K562 (cell line): ENCODE measurements around the gene RNF112. TPM values are rescaled to one million over a fixed set of nuclear protein-coding genes. Genes with fewer than 3 reads are reported as not detected.

Experiments used
- ATF7 ChIP-seq: fragments of 450-650 bp; IDR thresholded peaks from 2 replicates; pipeline ENCODE4 v1.7.1; 2014; ENCODE audit warnings: mild to moderate bottlenecking, moderate library complexity
- BRD4 ChIP-seq: fragments of 200-600 bp; sonication (generic); IDR thresholded peaks from 2 replicates; pipeline ENCODE4 v1.6.1; 2017; ENCODE audit warnings: inconsistent platforms
- CHCHD3 ChIP-seq: fragments of 250-450 bp; sonication (Bioruptor Pico); IDR thresholded peaks from 2 replicates; pipeline ENCODE4 v2.1.2; 2022; ENCODE audit warnings: mild to moderate bottlenecking
- CREM ChIP-seq: IDR thresholded peaks from 2 replicates; pipeline ENCODE4 v1.6.1; 2014; ENCODE audit warnings: antibody characterized with exemption, low read depth
- DNMT1 ChIP-seq: fragments of 450-650 bp; IDR thresholded peaks from 2 replicates; pipeline ENCODE4 v1.6.1; 2016; ENCODE audit warnings: antibody characterized with exemption, mild to moderate bottlenecking
- EGR1 ChIP-seq: fragments of 450-650 bp; conservative IDR thresholded peaks from 2 replicates; pipeline ENCODE4 v1.6.1; 2017; ENCODE audit warnings: mild to moderate bottlenecking
- FOS ChIP-seq: IDR thresholded peaks from 3 replicates; pipeline ENCODE4 v1.6.1; 2011; ENCODE audit not compliant: insufficient read length; ENCODE audit errors: extremely low read depth
- FOXJ3 ChIP-seq: sonication (generic); formaldehyde crosslinking; IDR thresholded peaks from 2 replicates; pipeline ENCODE4 v1.4.0; 2020; ENCODE audit warnings: mild to moderate bottlenecking, missing genetic modification reagents
- HNRNPK ChIP-seq: fragments of 200-400 bp; formaldehyde crosslinking; IDR thresholded peaks from one replicate; pipeline ENCODE4 v1.6.1; 2018; ENCODE audit warnings: mild to moderate bottlenecking, low read depth, low read length; ENCODE audit not compliant: poor library complexity, severe bottlenecking
- LEF1 ChIP-seq: fragments of 450-650 bp; IDR thresholded peaks from 2 replicates; pipeline ENCODE4 v1.6.1; 2016; ENCODE audit warnings: mild to moderate bottlenecking
- MTA1 ChIP-seq: fragments of 450-650 bp; IDR thresholded peaks from 2 replicates; pipeline ENCODE4 v1.6.1; 2017; ENCODE audit warnings: borderline replicate concordance
- NONO ChIP-seq, 2 experiments: fragments of 200-400 bp in 1 of 2; fragments of 450-650 bp in 1 of 2; formaldehyde crosslinking in 1 of 2; IDR thresholded peaks; 2 replicates each; pipeline ENCODE4 v1.6.1; 2017; ENCODE audit warnings: low read depth in 2 of 2, mild to moderate bottlenecking in 2 of 2, moderate library complexity in 2 of 2, low read length in 1 of 2
- PHB ChIP-seq: fragments of 250-450 bp; sonication (Bioruptor Pico); IDR thresholded peaks from 2 replicates; pipeline ENCODE4 v1.5.0; 2021
- PHF8 ChIP-seq: fragments of 200-600 bp; sonication (generic); IDR thresholded peaks from 2 replicates; pipeline ENCODE4 v1.6.1; 2012; ENCODE audit warnings: mixed run types, mild to moderate bottlenecking, inconsistent platforms, low read length, moderate library complexity, borderline replicate concordance
- RBM22 ChIP-seq: fragments of 200-400 bp; formaldehyde crosslinking; IDR thresholded peaks from 2 replicates; pipeline ENCODE4 v1.6.1; 2018; ENCODE audit warnings: low read length, low read depth; ENCODE audit not compliant: poor library complexity, severe bottlenecking
- RUNX1 ChIP-seq: sonication (generic); IDR thresholded peaks from 2 replicates; pipeline ENCODE4 v1.6.1; 2016; ENCODE audit warnings: antibody characterized with exemption, low read depth
- SAP30 ChIP-seq: fragments of 200-600 bp; sonication (generic); IDR thresholded peaks from 2 replicates; pipeline ENCODE4 v1.6.1; 2012; ENCODE audit warnings: borderline replicate concordance, low read depth, mild to moderate bottlenecking, moderate library complexity, low read length, control low read depth, inconsistent platforms; ENCODE audit not compliant: insufficient read depth, poor library complexity, severe bottlenecking
- SIX5 ChIP-seq, 2 experiments: IDR thresholded peaks; 2 replicates each; pipeline ENCODE4 v1.6.1; 2011; ENCODE audit warnings: low read length in 2 of 2, borderline replicate concordance in 1 of 2, low read depth in 1 of 2, mild to moderate bottlenecking in 1 of 2, moderate library complexity in 1 of 2; ENCODE audit not compliant: insufficient read depth in 1 of 2
- TBP ChIP-seq: optimal IDR thresholded peaks from 2 replicates; pipeline ENCODE3; 2011; ENCODE audit warnings: low read depth, low read length, improper control_type of control experiment
- THRAP3 ChIP-seq: fragments of 450-650 bp; IDR thresholded peaks from 2 replicates; pipeline ENCODE4 v1.6.1; 2016; ENCODE audit warnings: mild to moderate bottlenecking, inconsistent platforms, borderline replicate concordance
- TOE1 ChIP-seq, 2 experiments: fragments of 450-650 bp in 1 of 2; sonication (generic) in 1 of 2; formaldehyde crosslinking in 1 of 2; IDR thresholded peaks; 2 replicates each; pipeline versions ENCODE4 v1.7.1 to v1.8.0; 2016 to 2022; ENCODE audit warnings: borderline replicate concordance in 2 of 2, mild to moderate bottlenecking in 2 of 2, antibody characterized with exemption in 1 of 2, inconsistent platforms in 1 of 2, low read depth in 1 of 2, missing genetic modification reagents in 1 of 2, moderate library complexity in 1 of 2
- ZBTB7A ChIP-seq: IDR thresholded peaks from 2 replicates; pipeline ENCODE4 v1.6.1; 2011; ENCODE audit warnings: low read depth, mild to moderate bottlenecking, low read length, moderate library complexity, borderline replicate concordance; ENCODE audit not compliant: control insufficient read depth
- ZNF316 ChIP-seq: fragments of 450-650 bp; IDR thresholded peaks from 2 replicates; pipeline ENCODE4 v1.6.1; 2016
- ZNF79 ChIP-seq: fragments of 250-450 bp; sonication (Bioruptor Pico); IDR thresholded peaks from 2 replicates; pipeline ENCODE4 v1.4.0; 2020; ENCODE audit warnings: low read depth, mild to moderate bottlenecking, moderate library complexity
- polyA plus RNA-seq, 8 experiments: library from polyadenylated mRNA; depleted of rRNA in 4 of 8; stranded (reverse) in 5 of 8; unstranded in 3 of 8; fragments of >200 nt; fragmentation: Nextera tagmentation in 2 of 8; fragmentation: Illumina TruSeq in 1 of 8; extraction: Ambion mirVana in 2 of 8; extraction: Trizol in 1 of 8; gene quantifications; 2 replicates each; pipeline versions ENCODE4 v1.2.1 to v1.2.3, GENCODE V29; 2011 to 2014; ENCODE audit warnings: inconsistent platforms in 1 of 8, missing spikeins in 1 of 8
- total RNA-seq, 7 experiments: library from RNA; depleted of rRNA in 6 of 7; stranded (reverse); fragments of >200 nt in 6 of 7; fragmentation: Illumina TruSeq in 2 of 7; extraction: Trizol in 2 of 7; gene quantifications; 2 replicates each; pipeline versions ENCODE4 v1.2.1 to v1.2.3, GENCODE V29; 2011 to 2021; ENCODE audit warnings: low replicate concordance in 1 of 7
- TF ChIP-seq, protein P1 (sequence below): fragments of 250-450 bp; sonication (Bioruptor Pico); IDR thresholded peaks from 2 replicates; pipeline ENCODE4 v1.5.0; 2020; ENCODE audit warnings: mild to moderate bottlenecking, borderline replicate concordance
- TF ChIP-seq, protein P2 (sequence below): fragments of 250-450 bp; sonication (Bioruptor Pico); IDR thresholded peaks from 2 replicates; pipeline ENCODE4 v1.4.0; 2020

RNF112 gene
- total and polyA plus RNA-seq, 9 of the 15 experiments (the other 6 are each of a cell fraction or from before 2014, with no cell fraction given): 0.05 TPM; not detected in 8

DNA sequence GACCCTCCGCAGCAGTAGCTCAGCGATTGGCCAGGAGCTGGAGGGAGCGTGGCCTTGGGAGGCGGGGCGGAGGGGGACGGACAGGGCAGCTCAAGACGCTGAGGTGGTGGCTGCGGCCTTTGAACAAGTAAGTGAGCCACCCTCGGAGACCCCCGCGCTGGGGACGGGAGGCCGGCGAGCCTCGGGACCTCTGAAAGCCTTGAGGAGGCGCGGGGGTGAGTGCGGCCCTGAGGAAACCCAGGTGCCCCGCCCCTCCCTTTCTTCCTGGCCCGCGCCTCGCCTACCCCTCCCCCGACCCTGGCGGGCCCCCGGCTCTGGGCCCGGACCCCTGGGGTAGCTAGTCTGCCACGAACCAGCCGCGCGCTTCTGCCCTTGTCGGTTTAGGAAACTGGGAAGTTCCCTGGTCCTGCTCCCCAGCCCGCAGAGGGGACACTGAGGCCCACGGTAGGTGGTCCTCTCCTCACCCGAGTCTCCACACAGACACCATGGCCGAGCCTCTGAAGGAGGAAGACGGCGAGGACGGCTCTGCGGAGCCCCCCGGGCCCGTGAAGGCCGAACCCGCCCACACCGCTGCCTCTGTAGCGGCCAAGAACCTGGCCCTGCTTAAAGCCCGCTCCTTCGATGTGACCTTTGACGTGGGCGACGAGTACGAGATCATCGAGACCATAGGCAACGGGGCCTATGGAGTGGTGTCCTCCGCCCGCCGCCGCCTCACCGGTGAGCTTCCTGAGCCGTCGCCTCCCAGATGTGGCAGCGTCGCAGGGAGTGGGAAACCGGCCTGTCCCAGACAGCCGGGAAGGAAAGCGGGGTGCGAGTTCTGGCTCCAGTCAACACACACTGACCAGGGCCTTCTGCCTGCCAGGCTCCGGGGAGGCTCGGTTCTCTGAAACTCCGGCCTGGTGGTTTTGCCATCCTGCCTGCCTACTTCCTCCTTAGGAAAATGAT lies 32.3 kb upstream of the RNF112 start, which contains the start of gene MAPK7 (continued):
- TF ChIP-seq CHCHD3 (no peak), ZNF79 (no peak), ZNF316 (no peak), SAP30 (peak; percentile 30), FOS (no peak), RUNX1 (no peak), DNMT1 (no peak), THRAP3 (no peak), BRD4 (no peak), PHF8 (peak; percentile 29; the same call in 1 of the 2 replicates), PHB (no peak), NONO (IDR thresholded peaks at IDR 0.05; ENCODE audit: low read depth in 2 of 2, low read length in 1 of 2) (no peak), MTA1 (no peak), SIX5 (IDR thresholded peaks at IDR 0.05; ENCODE audit: borderline replicate concordance in 1 of 2, insufficient read depth in 1 of 2, low read depth in 1 of 2, low read length in 2 of 2) (no peak), TOE1 (IDR thresholded peaks at IDR 0.05; ENCODE audit: borderline replicate concordance) (no peak), TOE1 (CRISPR knock-in tag; IDR thresholded peaks at IDR 0.05; ENCODE audit: borderline replicate concordance, low read depth) (no peak), RBM22 (no peak), TBP (no peak), CREM (peak; percentile 28; the same call in 1 of the 2 replicates), ATF7 (no peak), EGR1 (0 out of 2 replicates have a peak, but pooled peaks have one; percentile 4), ZBTB7A (0 out of 2 replicates have a peak, but pooled peaks have one; percentile 58), HNRNPK (no peak), FOXJ3 (CRISPR knock-in tag) (no peak), LEF1 (no peak)
- TF ChIP-seq, protein P1, sequence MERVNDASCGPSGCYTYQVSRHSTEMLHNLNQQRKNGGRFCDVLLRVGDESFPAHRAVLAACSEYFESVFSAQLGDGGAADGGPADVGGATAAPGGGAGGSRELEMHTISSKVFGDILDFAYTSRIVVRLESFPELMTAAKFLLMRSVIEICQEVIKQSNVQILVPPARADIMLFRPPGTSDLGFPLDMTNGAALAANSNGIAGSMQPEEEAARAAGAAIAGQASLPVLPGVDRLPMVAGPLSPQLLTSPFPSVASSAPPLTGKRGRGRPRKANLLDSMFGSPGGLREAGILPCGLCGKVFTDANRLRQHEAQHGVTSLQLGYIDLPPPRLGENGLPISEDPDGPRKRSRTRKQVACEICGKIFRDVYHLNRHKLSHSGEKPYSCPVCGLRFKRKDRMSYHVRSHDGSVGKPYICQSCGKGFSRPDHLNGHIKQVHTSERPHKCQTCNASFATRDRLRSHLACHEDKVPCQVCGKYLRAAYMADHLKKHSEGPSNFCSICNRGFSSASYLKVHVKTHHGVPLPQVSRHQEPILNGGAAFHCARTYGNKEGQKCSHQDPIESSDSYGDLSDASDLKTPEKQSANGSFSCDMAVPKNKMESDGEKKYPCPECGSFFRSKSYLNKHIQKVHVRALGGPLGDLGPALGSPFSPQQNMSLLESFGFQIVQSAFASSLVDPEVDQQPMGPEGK (CRISPR knock-in tag): no peak
- TF ChIP-seq, protein P2, sequence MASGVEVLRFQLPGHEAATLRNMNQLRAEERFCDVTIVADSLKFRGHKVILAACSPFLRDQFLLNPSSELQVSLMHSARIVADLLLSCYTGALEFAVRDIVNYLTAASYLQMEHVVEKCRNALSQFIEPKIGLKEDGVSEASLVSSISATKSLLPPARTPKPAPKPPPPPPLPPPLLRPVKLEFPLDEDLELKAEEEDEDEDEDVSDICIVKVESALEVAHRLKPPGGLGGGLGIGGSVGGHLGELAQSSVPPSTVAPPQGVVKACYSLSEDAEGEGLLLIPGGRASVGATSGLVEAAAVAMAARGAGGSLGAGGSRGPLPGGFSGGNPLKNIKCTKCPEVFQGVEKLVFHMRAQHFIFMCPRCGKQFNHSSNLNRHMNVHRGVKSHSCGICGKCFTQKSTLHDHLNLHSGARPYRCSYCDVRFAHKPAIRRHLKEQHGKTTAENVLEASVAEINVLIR: no peak
